Measurements from ENCODE around the gene SLC25A6. TPM values are rescaled to one million over a fixed set of nuclear protein-coding genes. Genes with fewer than 3 reads are reported as not detected.
"Not testable (repeated sequence)": the region's sequence is repeated elsewhere in the genome, so short reads cannot be mapped to it uniquely, and the experiment has no call there.

SLC25A6 gene
- total RNA-seq, 1 experiment from 2014 or later = 455 TPM

- TF ChIP-seq, protein P1, sequence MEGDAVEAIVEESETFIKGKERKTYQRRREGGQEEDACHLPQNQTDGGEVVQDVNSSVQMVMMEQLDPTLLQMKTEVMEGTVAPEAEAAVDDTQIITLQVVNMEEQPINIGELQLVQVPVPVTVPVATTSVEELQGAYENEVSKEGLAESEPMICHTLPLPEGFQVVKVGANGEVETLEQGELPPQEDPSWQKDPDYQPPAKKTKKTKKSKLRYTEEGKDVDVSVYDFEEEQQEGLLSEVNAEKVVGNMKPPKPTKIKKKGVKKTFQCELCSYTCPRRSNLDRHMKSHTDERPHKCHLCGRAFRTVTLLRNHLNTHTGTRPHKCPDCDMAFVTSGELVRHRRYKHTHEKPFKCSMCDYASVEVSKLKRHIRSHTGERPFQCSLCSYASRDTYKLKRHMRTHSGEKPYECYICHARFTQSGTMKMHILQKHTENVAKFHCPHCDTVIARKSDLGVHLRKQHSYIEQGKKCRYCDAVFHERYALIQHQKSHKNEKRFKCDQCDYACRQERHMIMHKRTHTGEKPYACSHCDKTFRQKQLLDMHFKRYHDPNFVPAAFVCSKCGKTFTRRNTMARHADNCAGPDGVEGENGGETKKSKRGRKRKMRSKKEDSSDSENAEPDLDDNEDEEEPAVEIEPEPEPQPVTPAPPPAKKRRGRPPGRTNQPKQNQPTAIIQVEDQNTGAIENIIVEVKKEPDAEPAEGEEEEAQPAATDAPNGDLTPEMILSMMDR (IDR thresholded peaks at IDR 0.05; ENCODE audit: insufficient read depth in 1 of 2, low read depth in 1 of 2, low read length in 1 of 2, severe bottlenecking in 1 of 2, unreplicated experiment in 1 of 2) = no peak
- no peaks in the 10 kb centered on the region for H3K4me1 ChIP-seq
- CTCF ChIA-PET = no interaction called here
- no peaks in the 10 kb centered on the region for H3K36me3 ChIP-seq (ENCODE audit: control insufficient read depth, insufficient read depth, low read length)
- DNase-seq = no peak
- Mint-ChIP-seq H3K4me3 (ENCODE audit: unreplicated experiment) (no peak overlapping the region), H3K9me3 (ENCODE audit: unreplicated experiment) (no peaks in the 10 kb centered on the region), H3K36me3 (ENCODE audit: insufficient read depth, unreplicated experiment) (no peaks in the 10 kb centered on the region), H3K4me1 (ENCODE audit: low read depth, unreplicated experiment) (no peaks in the 10 kb centered on the region), H3K27ac (ENCODE audit: unreplicated experiment) (no peak overlapping the region), H3K27me3 (ENCODE audit: insufficient read depth, unreplicated experiment) (no peaks in the 10 kb centered on the region)
- no TSS peak for BruUV-seq (replicated peaks)
- intact Hi-C loops (cut with micrococcal nuclease; ENCODE audit: unreplicated experiment) = no loop called here
- H3K27me3 ChIP-seq (replicated peaks; ENCODE audit: control insufficient read depth, insufficient read depth, low read length) = no peaks in the 10 kb centered on the region
- POLR2A ChIA-PET = no interaction called here
- no peak overlapping the region for H3K4me3 ChIP-seq (ENCODE audit: low read depth, low read length)
- H3K9me3 ChIP-seq = no peaks in the 10 kb centered on the region
Observed at GRCh38 chrX:1351981-1352714, 39.8 kb downstream of the SLC25A6 start.

DNA sequence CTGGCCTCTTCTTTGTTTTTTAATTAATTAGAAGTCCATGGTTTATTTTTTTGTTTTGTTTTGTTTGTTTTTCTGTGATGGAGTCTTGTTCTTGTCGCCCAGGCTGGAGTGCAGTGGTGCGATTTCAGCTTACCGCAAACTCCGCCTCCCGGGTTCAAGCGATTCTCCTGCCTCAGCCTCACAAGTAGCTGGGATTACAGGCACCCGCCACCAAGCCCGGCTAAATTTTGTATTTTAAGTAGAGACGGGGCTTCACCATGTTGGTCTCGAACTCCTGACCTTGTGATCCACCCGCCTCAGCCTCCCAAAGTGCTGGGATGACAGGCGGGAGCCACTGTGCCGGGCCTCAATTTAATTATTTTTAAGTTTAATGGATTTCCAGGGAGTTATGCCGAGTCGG lies 42.3 kb downstream of the SLC25A6 start:
- H3K4me3 Mint-ChIP-seq (ENCODE audit: unreplicated experiment); H3K36me3 ChIP-seq (ENCODE audit: control insufficient read depth, insufficient read depth, low read length); DNase-seq; intact Hi-C loops (cut with micrococcal nuclease; ENCODE audit: unreplicated experiment); POLR2A ChIA-PET; H3K9me3 ChIP-seq; H3K27me3 ChIP-seq (replicated peaks; ENCODE audit: control insufficient read depth, insufficient read depth, low read length); H3K4me1 ChIP-seq; H3K36me3 Mint-ChIP-seq (ENCODE audit: insufficient read depth, unreplicated experiment); H3K9me3 Mint-ChIP-seq (ENCODE audit: unreplicated experiment); H3K4me3 ChIP-seq (ENCODE audit: low read depth, low read length); H3K27ac Mint-ChIP-seq (ENCODE audit: unreplicated experiment); CTCF ChIA-PET; H3K27me3 Mint-ChIP-seq (ENCODE audit: insufficient read depth, unreplicated experiment); H3K4me1 Mint-ChIP-seq (ENCODE audit: low read depth, unreplicated experiment); BruUV-seq (replicated peaks): not testable (repeated sequence)

- intact Hi-C loops (cut with micrococcal nuclease; ENCODE audit: unreplicated experiment) = no loop called here
- no peak for DNase-seq
- TF ChIP-seq, protein P1 (IDR thresholded peaks at IDR 0.05; ENCODE audit: insufficient read depth in 1 of 2, low read depth in 1 of 2, low read length in 1 of 2, severe bottlenecking in 1 of 2, unreplicated experiment in 1 of 2) = no peak
- Histone ChIP-seq H3K4me3 (ENCODE audit: low read depth, low read length) (no peak overlapping the region), H3K9me3 (no peaks in the 10 kb centered on the region), H3K27me3 (replicated peaks; ENCODE audit: control insufficient read depth, insufficient read depth, low read length) (no peaks in the 10 kb centered on the region), H3K4me1 (no peaks in the 10 kb centered on the region), H3K36me3 (ENCODE audit: control insufficient read depth, insufficient read depth, low read length) (no peaks in the 10 kb centered on the region)
- H3K9me3 Mint-ChIP-seq (ENCODE audit: unreplicated experiment) = no peaks in the 10 kb centered on the region
- no peak overlapping the region for H3K27ac Mint-ChIP-seq (ENCODE audit: unreplicated experiment)
- no TSS peak for BruUV-seq (replicated peaks)
- no peaks in the 10 kb centered on the region for H3K36me3 Mint-ChIP-seq (ENCODE audit: insufficient read depth, unreplicated experiment)
- CTCF ChIA-PET = no interaction called here
- H3K4me1 Mint-ChIP-seq (ENCODE audit: low read depth, unreplicated experiment) = no peaks in the 10 kb centered on the region
- no peaks in the 10 kb centered on the region for H3K27me3 Mint-ChIP-seq (ENCODE audit: insufficient read depth, unreplicated experiment)
- H3K4me3 Mint-ChIP-seq (ENCODE audit: unreplicated experiment) = no peak overlapping the region
- POLR2A ChIA-PET = no interaction called here
Observed at GRCh38 chrX:1341545-1342184, 50.2 kb downstream of the SLC25A6 start.
